GM19238 (cell line): ENCODE measurements around the gene CXXC5.
"Not testable (repeated sequence)": the region's sequence is repeated elsewhere in the genome, so short reads cannot be mapped to it uniquely, and the experiment has no call there.

Experiments
- DNase-seq: peaks from one replicate; pipeline ENCODE4 v3.0.0; 2011; ENCODE audit warnings: low spot score; ENCODE audit not compliant: insufficient read length

Gene CXXC5

GRCh38 chr5:139710319-139711066 lies 62.3 kb downstream of the CXXC5 start:
- peak; percentile 49 for DNase-seq

GRCh38 chr5:139711067-139711905 lies 63.1 kb downstream of the CXXC5 start:
- DNase-seq, result no peak

- DNase-seq, result no peak
Observed at GRCh38 chr5:139711906-139712224, 63.7 kb downstream of the CXXC5 start.

GRCh38 chr5:139712412-139712811 lies 64.3 kb downstream of the CXXC5 start:
- DNase-seq, result no peak

- DNase-seq, result not testable (repeated sequence)
Observed at GRCh38 chr5:139713898-139714297, 65.7 kb downstream of the CXXC5 start.

- DNase-seq, result no peak
Observed at GRCh38 chr5:139717221-139717620, 69.1 kb downstream of the CXXC5 start.

DNA sequence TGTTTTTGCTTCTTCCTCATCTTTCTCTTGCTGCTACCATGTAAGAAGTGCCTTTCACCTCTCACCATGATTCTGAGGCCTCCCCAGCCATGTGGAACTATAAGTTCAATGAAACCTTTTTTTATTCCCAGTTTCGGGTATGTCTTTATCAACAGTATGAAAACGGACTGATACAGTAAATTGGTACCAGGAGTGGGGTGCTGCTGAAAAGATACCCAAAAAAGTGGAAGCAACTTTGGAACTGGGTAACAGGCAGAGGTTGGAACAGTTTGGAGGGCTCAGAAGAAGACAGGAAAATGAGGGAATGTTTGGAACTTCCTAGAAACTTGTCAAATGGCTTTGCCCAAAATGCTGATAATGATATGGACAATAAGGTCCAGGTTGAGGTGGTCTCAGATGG lies 70.3 kb downstream of the CXXC5 start:
- not testable (repeated sequence) for DNase-seq

DNA sequence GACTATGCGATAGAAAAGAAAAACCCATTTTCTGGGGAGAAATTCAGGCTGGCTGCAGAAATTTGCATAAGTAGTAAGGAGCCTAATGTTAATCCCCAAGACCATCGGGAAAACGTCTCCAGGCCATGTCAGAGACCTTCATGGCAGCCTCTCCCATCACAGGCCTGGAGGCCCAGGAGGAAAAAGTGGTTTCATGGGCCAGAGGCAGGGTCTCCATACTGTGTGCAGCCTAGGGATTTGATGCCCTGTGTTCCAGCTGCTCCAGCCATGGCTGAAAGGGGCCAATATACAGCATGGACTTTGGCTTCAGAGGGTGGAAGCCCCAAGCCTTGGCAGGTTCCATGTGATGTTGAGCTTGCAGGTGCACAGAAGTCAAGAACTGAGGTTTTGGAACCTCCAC lies 71.8 kb downstream of the CXXC5 start:
- DNase-seq, result not testable (repeated sequence)

GRCh38 chr5:139723986-139724587 lies 75.9 kb downstream of the CXXC5 start:
- no peak for DNase-seq

DNA sequence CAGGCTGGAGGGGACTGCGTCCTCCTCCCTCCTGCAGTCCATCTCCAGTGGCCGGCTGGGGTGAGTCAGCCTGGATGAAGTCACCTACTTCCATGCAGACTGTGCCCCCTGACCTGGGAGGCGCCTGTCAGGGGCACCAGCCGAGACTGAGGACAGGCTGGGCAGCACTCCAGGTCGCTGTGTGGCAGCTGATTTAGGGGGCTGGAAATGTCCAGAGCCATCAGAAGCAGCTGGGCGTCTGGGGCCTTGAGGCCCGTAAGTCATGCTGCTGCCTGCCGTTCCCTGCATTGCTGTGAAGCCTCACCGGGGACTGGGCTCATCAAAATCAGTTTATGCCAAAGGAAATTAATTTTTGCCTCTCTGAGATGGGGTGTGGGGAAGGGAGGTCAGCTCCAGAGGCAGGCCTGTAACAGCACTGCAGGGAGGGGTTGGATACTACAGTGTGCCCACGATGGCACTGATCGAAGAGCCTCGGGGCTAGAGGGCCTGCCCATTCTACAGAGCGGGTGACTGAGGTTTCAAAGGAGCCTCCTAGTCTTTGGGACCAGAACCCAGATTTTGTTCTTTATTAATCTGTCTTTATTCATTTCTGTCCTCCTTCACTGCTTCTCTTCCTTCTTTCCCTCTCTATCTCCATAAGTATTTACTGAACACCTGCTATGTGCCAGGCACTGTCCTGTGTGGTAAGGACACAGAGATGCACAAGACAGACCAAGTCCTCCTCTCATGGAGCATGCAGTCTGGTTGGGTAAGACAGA lies 77.1 kb downstream of the CXXC5 start:
- no peak for DNase-seq

GRCh38 chr5:139726248-139726647 lies 78.1 kb downstream of the CXXC5 start:
- DNase-seq, result no peak

DNA sequence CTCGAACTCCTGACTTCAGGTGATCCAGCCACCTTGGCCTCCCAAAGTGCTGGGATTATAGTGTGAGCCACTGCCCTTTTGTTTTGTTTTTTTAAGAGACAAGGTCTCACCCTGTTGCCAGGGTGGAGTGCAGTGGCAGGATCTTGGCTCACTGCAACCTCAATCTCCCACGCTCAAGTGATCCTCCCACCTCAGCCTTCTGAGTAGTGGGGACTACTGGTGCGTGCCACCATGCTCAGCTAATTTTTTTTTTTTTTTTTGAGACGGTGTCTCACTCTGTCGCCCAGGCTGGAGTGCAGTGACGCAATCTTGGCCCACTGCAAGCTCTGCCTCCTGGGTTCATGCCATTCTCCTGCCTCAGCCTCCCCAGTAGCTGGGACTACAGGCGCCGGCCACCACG lies 79.5 kb downstream of the CXXC5 start:
- not testable (repeated sequence) for DNase-seq

GRCh38 chr5:139731281-139731680 lies 83.1 kb downstream of the CXXC5 start:
- DNase-seq, result no peak

- no peak for DNase-seq
Observed at GRCh38 chr5:139732019-139732418, 83.9 kb downstream of the CXXC5 start.

DNA sequence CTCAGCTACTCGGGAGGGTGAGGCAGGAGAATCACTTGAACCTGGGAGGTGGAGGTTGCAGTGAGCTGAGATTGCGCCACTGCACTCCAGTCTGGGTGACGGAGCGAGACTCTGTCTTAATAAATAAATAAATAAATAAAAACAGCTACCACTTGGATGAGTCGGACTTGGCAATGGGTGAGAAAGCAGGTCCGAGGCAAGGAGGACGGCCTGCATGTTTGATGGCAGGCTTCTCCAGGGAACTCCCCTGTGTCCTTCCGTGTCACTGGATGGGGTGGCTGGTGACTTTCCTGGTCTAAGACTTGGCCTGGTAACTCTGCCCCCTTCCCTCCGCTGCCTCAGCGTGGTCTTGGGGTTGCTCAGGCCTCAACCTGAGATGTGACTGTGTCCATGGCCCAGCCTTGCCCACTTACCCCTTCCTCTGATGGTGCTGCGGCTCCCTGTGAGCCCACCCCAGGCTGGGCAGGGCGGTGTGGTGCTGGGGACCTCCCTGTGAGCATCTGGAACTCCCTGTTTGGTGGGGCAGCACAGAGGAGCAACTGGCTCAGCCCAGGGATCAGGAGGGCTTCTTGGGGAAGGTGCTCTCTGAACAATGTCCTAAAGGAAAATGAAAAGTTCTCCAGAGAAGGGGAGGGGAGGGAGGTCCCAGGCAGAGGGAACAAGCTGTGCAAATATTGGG lies 85.0 kb downstream of the CXXC5 start:
- DNase-seq, result no peak
